Myocyte (in vitro differentiated cells): ENCODE results near the gene TOB1. TPM values are rescaled to one million over a fixed set of nuclear protein-coding genes. Genes with fewer than 3 reads are reported as not detected.
A peak's percentile ranks its signal among the peaks of the same experiment; 100 is the strongest.
"Not testable (repeated sequence)": the region's sequence is repeated elsewhere in the genome, so short reads cannot be mapped to it uniquely, and the experiment has no call there.

ENCODE experiments used
- DNase-seq: peaks from one replicate; pipeline ENCODE4 v3.0.0-alpha.2; 2012; ENCODE audit warnings: low read depth
- total RNA-seq: library from RNA; depleted of rRNA; stranded (reverse); fragments of >200 nt; gene quantifications from 2 replicates; pipeline ENCODE4 v1.2.3, GENCODE V29; 2014

Gene TOB1
- total RNA-seq, 1 donor from 2014 or later, result 26.3 TPM

DNA sequence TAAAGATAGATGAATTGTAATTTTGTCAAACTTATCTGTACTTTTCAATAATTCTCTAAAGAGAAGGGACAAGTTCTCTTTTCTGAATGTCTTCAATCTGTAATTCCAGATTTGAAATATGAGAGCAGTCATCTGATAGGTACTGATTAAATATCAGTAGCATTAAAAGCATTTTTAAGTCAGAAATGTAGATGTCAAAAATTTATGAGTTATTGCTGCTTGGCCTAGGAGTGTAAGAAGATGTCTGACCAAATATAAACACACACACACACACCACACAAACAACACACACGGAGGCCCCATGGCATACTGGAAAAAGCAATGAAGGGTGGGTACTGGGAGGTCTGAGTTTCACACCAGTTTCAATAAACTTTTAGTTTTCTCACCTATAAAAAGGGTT is 2.4 kb upstream of the TOB1 start:
- DNase-seq, result no peak

- no peak for DNase-seq
These were observed 1.9 kb upstream of the TOB1 start for GRCh38 chr17:50868140-50868438.

- DNase-seq, result peak; percentile 99
These were observed 1.4 kb upstream of the TOB1 start for GRCh38 chr17:50867363-50868139.

DNA sequence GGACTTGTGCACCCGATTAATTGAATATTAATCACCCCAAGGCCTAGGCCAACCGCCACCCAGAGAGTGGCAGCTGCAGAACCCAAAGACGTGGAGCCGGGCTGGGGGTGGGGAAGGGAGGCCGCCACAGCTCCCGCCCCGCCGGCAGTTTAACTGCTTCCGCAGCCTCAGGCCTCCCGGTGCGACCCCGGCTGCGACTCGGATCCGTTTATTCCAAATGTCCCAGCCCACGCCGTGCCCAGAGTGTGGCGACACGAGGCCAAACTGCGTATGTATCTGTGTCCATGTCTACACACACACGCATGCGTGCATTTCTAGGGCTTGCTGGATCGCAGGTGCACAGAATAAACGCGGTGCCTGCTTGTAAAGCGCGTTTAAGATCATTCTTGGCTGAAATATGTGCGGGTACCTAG is 802 bp upstream of the TOB1 start:
- peak; percentile 82 for DNase-seq

DNA sequence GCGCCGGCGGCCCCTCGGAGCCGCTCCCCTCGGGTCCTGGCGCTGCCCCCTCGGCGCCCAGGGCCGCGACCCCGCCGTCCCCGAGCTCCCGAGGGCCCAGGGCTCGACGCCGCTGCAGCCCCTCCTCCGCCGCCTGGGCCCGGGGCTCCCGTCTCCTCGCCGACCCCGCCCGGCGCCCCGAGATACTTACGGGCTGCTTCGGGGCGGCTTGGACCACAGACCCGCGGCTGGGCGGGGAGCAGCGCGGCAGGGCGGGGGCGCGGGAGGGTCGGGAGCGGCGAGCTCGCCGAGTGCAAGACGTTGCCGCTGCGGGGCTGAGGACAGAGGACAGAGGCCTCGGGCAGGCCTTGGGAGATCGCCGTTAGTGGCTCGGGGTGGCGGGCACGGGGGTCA is 290 bp downstream of the TOB1 start:
- no peak for DNase-seq

DNA sequence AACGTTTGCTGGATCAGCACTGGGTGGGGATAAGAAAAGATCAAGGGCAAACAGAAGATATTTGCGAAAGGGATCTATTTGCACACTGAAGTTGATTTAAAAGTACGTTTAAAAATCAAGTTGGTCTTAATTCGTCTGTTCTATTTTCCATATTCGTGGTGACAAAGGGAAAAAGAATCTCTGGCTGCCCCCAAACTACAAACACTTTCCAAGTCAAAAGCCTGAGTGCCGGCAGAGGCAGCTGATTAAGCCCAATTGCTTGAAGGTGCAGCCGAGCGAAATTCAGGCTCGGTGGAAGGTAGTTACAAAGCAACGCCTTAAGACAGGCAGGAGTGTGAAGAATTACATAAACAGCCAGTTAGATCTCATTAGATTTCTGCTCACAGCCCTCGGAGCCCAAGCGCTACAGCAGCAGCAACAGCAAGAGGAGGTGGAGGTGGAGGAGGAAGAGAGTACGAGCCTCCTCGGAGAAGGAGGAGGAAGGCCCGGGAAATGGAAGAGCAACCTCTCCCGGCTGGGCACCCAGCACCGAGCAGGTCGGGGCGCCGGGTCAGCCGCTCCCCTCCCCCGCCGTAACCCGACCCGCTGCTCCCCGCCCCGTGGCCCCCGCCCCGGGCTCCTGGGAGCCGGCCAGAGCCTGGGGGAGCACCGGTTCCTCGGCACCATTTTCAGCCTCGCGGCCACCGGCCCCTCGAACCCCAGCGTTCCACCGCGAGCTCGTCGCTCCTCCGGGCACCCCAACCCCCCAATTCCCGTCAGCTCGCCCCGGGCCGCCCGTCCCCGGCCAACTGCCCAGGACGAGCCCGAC is 890 bp downstream of the TOB1 start:
- peak; percentile 77 for DNase-seq

GRCh38 chr17:50864747-50865059 is 1.5 kb downstream of the TOB1 start:
- no peak for DNase-seq

- DNase-seq, result no peak
These were observed 2.2 kb downstream of the TOB1 start for GRCh38 chr17:50863931-50864330.

GRCh38 chr17:50863221-50863843 is 2.8 kb downstream of the TOB1 start:
- DNase-seq, result peak; percentile 63

- no peak for DNase-seq
These were observed 4.2 kb downstream of the TOB1 start for GRCh38 chr17:50861822-50862528.

DNA sequence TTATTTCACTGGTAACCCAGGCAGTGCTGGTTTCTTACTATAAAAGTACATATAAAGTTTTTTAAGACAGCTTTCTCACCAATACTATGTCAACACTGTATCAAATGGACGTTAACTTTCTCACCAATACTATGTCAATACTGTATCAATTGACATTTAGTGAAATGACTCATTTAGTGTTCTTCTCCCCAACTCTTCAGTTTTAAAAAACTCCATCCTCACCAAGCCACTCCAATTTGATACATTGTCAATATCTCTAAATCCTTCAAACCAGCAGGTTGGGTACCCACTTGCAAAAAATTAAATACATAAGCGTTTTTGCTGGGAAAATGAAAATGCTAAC is 4.8 kb downstream of the TOB1 start:
- DNase-seq, result no peak

GRCh38 chr17:50859727-50860126 is 6.4 kb downstream of the TOB1 start:
- DNase-seq, result not testable (repeated sequence)

- DNase-seq, result no peak
These were observed 7.5 kb downstream of the TOB1 start for GRCh38 chr17:50858486-50859225.

DNA sequence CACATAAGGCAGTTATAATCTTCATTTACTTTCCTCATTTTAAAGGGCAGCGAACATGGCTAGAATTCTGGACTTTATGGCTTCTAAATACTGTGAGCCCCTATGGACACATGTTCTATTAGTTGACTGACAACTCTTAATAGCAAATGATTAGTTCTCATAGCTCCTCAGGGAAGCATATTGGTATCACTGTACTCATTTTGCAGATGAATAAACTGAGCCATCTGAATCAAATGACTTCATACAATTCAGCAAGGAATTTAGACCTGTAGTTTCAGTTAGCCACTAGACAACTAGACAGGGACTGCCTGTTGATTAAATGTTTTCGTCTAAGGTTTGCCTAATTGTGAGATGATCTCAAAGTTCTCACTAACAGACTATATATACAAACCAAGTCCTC is 9.7 kb downstream of the TOB1 start:
- no peak for DNase-seq

GRCh38 chr17:50855708-50856330 is 10.3 kb downstream of the TOB1 start:
- peak; percentile 50 for DNase-seq

- DNase-seq, result no peak
These were observed 12.4 kb downstream of the TOB1 start for GRCh38 chr17:50853781-50854180.

DNA sequence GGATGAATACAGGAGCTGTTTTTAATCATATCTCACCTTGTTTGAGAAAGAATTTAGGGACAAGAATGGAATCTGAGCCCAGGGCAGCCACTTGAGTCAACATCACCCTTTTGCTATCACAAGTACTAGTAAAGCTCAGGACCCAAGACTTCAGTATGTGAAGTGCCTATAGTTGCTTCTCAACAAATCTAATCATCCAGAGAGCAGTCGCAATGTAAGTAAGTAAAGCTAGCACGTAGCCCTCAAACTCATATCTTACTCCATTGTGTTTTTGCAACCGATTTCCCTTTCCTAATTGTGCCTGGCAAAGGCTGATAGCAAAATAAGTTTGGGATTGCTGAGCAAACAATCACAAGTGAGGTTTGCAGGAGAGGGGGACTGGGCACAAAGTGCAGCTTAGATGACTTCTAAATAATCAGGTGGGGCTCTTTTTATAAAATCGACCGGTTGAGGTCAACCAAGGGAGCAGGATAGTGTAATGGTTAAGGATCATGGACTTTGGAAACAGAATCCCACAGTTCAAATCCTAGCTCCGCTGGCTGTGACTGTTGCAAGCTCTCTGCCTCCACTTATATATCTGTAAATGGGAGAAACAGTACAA is 13.0 kb downstream of the TOB1 start:
- no peak for DNase-seq

- DNase-seq, result no peak
These were observed 15.5 kb downstream of the TOB1 start for GRCh38 chr17:50850640-50851039.

GRCh38 chr17:50848711-50849110 is 17.4 kb downstream of the TOB1 start:
- no peak for DNase-seq

DNA sequence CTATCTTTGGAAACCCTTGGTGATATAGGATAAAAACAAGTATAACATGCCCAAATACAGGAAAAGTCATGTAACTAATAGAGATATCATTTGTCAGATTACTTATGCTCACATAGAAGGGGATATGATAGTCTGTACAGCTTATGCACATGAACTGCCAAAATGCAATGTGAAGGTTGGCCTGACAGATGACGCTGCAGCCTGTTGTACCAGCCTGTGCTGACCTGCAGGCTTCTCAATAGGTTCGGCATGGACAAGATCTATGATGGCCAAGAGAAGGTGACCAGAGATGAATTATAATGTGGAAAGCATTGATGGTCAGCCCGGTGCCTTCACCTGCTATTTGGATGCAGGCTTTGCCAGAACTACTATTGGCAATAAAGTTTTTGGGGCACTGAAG is 18.1 kb downstream of the TOB1 start:
- no peak for DNase-seq
